HG03060 (cell line): ENCODE results near the gene TMEM238.
"Not testable (repeated sequence)": the region's sequence is repeated elsewhere in the genome, so short reads cannot be mapped to it uniquely, and the experiment has no call there.

Experiments
- ATAC-seq: cut with Tn5 transposase; IDR thresholded peaks from one replicate; pipeline ENCODE4 v1.9.1; 2021; ENCODE audit warnings: low read depth, moderate number of reproducible peaks; ENCODE audit not compliant: unreplicated experiment

The TMEM238 gene

GRCh38 chr19:55384131-55384919 is at the start of gene TMEM238:
Gene TMEM238, minus strand, starts transcription at chr19:55384292. Its CDS starts 33 bp downstream, at chr19:55384259.
- ATAC-seq = no peak

GRCh38 chr19:55433292-55433691 is 49.2 kb upstream of the TMEM238 start:
- no peak for ATAC-seq

DNA sequence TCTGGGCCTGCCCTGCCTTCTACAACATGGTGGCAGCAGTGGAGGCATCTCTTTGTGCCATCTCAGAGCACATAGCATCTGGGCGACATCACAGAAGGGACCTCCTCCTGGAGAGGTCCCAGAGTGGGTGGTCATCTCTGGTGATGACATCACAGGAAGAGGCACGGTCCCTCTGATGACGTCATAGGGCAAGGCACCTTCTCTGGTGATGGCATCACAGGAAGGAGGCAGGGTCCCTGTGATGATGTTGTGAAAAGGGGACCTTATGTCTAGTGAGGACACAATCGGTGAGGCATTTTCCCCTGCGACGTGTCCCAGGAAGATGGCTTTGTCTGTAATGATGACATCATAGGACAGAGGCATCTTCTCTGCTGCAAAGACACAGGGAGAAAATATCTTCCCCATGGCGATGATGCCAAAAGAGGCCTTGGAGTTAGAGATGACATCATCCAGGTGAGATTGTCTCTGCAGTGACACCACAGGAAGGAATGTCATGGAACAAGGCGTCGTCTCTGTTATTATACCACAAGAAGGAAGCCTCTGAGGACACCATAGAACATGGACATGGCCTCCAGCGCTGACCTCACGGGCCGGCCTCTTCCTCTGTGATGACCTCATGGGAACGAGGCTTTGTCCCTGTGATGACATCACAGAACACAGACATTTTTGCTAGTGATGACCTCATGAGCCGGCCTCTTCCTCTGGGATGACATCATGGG is 48.3 kb upstream of the TMEM238 start:
- ATAC-seq = no peak

GRCh38 chr19:55431183-55431582 is 47.1 kb upstream of the TMEM238 start:
- no peak for ATAC-seq

DNA sequence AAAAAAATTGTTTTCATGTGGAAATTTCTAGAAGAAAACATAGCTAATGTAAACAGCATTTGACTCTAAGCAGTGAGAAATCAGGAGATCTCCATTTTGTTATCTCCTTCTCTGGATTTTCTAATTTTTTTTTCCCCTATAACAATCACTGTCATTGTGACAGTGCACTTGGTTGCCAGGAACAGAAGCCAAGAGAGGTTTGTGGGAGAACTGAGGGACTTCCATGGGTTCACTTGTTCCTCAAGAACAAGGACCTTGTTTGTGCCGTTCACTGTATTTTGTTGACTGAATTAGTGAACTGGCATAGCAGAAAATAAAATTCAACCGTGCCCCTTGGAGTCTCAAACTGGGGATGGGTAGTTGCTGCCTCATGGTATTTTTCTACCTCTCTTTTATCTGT is 42.0 kb upstream of the TMEM238 start:
- ATAC-seq = no peak

GRCh38 chr19:55424518-55424917 is 40.4 kb upstream of the TMEM238 start:
- no peak for ATAC-seq

- no peak for ATAC-seq
These were observed 39.3 kb upstream of the TMEM238 start for GRCh38 chr19:55423225-55424005.

DNA sequence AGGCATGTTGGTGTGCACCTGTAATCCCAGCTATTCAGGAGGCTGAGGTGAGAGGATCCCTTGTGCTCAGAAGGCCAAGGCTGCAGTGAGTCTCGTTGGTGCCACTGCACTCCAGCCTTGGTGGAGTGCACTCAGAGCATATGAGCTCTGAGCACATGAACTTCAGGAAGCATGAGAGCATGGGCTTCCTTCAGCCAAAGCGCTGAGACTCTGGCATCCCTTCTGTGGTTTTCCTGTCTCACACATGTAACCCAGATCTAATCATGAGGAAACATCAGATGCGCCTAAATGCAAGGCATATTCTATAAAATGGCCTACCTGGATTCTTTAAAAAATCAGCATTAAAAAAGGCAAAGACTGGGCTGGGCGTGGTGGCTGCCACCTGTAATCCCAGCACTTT is 37.2 kb upstream of the TMEM238 start:
- ATAC-seq = not testable (repeated sequence)

- no peak for ATAC-seq
These were observed 35.6 kb upstream of the TMEM238 start for GRCh38 chr19:55419624-55420236.

GRCh38 chr19:55419103-55419502 is 35.0 kb upstream of the TMEM238 start:
- no peak for ATAC-seq

DNA sequence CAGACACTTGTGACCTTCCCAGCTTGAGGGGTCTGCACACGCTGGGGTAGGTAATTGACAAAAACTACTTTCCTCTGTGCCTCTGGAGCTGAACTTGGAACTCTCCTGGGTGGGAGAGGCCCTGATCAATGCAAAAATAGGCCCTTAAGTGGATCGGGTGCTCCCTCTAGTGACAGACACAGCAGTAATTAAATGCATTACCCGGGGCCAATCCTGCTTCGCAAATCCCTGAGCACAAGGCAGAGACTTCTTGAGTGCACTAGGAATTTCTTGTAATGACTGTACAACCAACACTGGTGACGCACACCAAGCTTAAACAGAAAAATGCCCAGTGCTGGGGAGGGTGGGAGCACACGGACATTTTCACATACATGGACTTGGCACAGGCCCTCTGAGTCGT is 34.1 kb upstream of the TMEM238 start:
- no peak for ATAC-seq

- ATAC-seq = no peak
These were observed 26.1 kb upstream of the TMEM238 start for GRCh38 chr19:55410168-55410567.

DNA sequence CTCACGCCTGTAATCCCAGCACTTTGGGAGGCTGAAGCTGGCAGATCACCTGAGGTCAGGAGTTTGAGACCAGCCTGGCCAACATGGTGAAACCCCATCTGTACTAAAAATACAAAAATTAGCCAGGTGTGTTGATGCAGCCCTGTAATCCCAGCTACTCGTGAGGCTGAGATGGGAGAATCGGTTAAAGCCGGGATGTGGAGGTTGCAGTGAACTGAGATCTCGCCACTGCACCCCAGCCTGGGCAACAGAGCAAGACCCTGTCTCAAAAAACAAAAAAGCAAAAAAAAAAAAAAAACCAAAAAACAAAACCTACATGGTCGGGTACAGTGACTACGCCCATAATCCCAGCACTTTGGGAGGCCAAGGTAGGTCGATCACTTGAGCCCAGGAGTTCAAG is 25.1 kb upstream of the TMEM238 start:
- not testable (repeated sequence) for ATAC-seq

GRCh38 chr19:55408533-55408872 is 24.4 kb upstream of the TMEM238 start:
- no peak for ATAC-seq

GRCh38 chr19:55407800-55408532 is 23.9 kb upstream of the TMEM238 start:
- ATAC-seq = peak; percentile 68

- ATAC-seq = not testable (repeated sequence)
These were observed 23.4 kb upstream of the TMEM238 start, which contains the start of gene UBE2S for GRCh38 chr19:55407550-55407799. Gene UBE2S, minus strand, starts transcription at chr19:55407788. Its CDS starts 199 bp downstream, at chr19:55407589.

- no peak for ATAC-seq
These were observed 22.9 kb upstream of the TMEM238 start for GRCh38 chr19:55406826-55407549.

GRCh38 chr19:55406091-55406825 is 22.2 kb upstream of the TMEM238 start:
- no peak for ATAC-seq

DNA sequence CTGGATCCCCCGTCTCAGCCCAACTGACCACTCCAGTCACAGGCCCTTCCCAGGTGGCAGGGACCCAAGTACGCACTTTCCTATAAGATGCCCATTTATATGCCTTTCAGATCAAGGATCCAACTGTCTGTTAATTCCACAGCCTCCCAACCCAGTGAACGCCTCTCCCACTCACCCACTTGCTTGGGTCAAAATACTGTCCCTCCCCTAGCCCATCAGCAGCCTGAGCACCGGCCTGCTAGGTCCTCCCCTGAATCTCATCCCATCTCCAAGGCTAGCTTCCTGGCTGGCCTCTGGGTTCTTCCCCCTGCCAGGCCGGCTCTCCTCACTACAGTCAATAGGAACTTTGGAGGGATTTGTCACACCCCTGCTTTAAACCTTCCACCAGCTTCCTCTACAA is 21.5 kb upstream of the TMEM238 start:
- ATAC-seq = no peak
